Keratinocyte (primary cell): Measurements from ENCODE around the gene TSC1.

ENCODE experiments used
- CTCF ChIP-seq, 3 experiments: IDR thresholded peaks in 1 of 3; conservative IDR thresholded peaks in 1 of 3; optimal IDR thresholded peaks in 1 of 3; 2 replicates in 2 of 3; 3 replicates in 1 of 3; pipeline versions ENCODE3 to v1.5.1; 2011; ENCODE audit warnings: low read length in 3 of 3, mild to moderate bottlenecking in 3 of 3, moderate library complexity in 2 of 3, control low read depth in 1 of 3, inconsistent platforms in 1 of 3; ENCODE audit not compliant: insufficient read depth in 2 of 3; ENCODE audit errors: extremely low read depth in 1 of 3
- EZH2 ChIP-seq: IDR thresholded peaks from one replicate; pipeline ENCODE4 v1.6.1; 2012; ENCODE audit warnings: inconsistent platforms, mild to moderate bottlenecking, low read length, moderate library complexity

GRCh38 chr9:132986640-132987620 lies 42.5 kb upstream of the TSC1 start:
- TF ChIP-seq CTCF (optimal IDR thresholded peaks at IDR 0.05 in 1 of 3, IDR thresholded peaks at IDR 0.05 in 1 of 3, conservative IDR thresholded peaks at IDR 0.05 in 1 of 3; ENCODE audit: extremely low read depth in 1 of 3, insufficient read depth in 2 of 3, low read length in 3 of 3), result no peak
- no peak for TF ChIP-seq EZH2
